Left forelimb (tissue), 1 donor: ENCODE data around the gene PHF20.
A peak's percentile ranks its signal among the peaks of the same experiment; 100 is the strongest.
"Not testable (repeated sequence)": the region's sequence is repeated elsewhere in the genome, so short reads cannot be mapped to it uniquely, and the experiment has no call there.

Experiments
- DNase-seq: peaks from one replicate; pipeline ENCODE4 v3.0.0-alpha.2; 2018; ENCODE audit warnings: low spot score

PHF20 gene

DNA sequence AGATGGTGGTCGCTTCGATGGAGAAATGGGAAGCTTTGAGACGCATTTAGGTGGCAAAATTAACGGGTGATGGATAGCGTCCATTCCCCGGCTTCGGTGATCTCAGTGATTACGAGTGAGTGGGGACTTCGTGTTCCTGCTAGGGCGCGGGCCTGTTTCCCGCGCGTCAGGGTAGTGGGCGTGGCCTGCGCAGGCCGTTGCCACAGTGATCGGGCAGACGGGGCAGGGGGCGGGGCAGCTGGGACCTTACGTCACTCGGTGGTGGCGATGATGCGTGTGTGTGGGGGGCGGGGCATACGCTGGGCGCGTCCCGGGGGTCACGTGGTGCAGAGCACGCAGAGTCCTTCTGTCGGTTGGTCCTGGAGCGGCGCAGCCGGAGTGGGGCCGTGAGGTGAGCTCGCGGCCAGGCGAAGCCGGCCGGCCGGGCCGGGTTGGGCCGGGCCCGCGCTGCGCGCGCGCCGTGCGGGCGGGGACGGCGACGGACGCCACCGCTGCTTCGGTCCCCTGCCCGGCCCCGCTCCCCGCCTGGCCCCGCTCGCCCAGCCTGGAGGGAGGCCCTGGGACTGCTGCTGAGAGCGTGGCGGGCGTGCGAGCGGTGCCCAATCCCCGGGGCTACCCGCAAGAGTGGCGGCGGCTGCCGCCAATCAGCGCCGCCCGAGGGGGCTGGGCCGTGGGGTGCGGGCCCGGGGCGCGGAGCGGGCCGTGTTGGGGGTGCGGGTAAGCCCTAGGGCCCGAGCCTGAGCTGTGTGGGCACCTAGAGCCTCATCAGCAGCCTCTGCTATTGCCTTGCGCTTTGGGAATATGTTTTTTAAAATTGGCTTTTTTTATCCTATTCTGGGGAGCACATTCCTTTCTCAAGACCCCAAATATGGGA, at the start of gene PHF20:
Gene PHF20 (plus strand): TSS at position 327 of the 874 bp plus-strand sequence. CDS start 29,508 bp downstream, outside the sequence.
- DNase-seq = peak; percentile 99

GRCh38 chr20:35723275-35723639, 48.6 kb upstream of the PHF20 start:
- DNase-seq = not testable (repeated sequence)

DNA sequence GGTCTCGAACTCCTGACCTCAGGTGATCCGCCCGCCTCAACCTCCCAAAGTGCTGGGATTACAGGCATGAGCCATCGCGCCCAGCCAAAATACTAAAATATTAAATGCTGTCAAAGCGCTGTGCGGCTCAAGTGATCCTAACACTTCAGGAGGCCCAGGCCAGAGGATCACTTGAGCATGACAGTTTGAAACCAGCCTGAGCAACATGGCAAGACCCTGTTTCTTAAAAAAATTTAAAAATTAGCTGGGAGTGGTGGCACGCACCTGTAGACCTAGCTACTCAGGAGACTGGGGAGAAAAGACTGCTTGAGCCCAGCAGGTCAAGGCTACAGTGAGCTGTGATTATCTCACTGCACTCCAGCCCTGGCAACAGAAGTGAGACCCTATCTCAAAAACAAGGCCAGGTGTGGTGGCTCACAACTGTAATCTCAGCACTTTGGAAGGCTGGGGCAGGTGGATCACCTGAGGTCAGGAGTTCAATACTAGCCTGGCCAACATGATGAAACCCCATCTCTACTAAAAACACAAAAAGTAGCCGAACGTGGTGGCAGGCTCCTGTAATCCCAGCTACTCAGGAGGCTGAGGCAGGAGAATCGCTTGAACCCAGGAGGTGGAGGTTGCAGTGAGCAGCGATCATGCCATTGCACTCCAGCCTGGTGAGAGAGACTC, 48.0 kb upstream of the PHF20 start:
- not testable (repeated sequence) for DNase-seq

DNA sequence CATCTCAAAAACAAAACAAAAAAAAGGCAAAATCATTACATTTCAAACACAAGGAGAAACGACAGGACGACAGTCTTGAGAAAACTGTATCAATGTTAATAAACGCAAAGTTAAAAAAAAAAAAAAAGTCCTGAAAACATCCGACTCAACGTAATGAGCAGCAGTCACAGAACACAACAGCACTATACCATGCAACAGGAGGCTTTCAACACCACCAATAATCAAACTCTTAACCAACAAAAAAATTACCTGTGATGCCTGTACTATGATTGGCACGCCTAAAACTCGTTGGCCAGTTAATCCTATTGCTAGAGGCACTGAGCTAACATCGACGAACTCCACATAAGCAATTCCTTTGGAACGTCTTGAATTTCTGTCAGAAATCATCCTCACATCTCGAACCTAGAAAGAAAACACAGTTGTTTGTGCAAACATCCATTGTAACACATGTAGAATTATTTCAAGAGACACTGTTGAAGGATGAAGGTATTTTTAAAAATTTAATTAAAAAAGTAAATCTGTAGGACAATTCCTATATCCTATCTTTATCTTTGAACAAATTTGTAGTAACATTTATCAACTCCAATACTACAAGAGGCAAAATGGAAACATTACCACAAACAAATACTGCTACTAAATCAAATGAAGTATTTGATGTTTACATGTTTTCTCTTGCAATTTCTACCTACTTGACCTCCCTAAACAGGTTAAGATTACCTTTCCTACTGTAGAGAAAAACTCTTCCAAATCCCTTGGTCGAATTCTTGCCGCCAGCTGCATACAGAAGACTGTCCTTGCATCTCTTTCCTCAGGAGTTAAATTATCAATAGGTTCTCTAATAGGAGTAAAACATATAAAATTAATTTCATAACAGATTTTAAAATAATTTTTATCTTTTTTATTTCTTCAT, 47.2 kb upstream of the PHF20 start:
- DNase-seq = no peak

- no peak for DNase-seq
Observed at GRCh38 chr20:35726842-35727711, 44.7 kb upstream of the PHF20 start.

DNA sequence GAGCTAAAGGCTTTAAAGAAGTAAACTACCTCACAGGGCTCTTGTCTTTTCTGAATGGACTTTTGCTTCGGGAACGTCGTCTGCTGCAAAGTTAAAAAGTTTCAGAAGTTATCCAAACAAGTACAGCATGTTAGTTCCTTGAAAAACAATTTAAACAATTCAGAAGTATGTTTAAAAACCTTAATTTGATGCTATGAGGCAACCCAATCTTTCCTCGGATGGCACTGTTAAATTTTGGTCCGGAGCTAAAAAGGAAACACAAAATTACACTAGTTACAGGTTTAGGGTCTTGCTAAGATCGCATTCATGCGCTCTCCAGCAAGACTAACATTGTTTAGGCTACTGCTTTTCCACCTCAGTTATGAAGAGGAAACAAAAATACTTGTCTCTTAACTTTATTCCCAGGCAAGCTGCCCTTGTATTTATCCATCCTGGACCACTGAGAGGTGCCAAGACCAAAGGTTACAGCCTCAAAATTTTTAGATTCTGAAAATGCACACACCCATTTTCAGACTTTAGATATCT, 42.5 kb upstream of the PHF20 start:
- DNase-seq = no peak

GRCh38 chr20:35729836-35730582, 41.8 kb upstream of the PHF20 start:
- DNase-seq = no peak

GRCh38 chr20:35730583-35731468, 41.0 kb upstream of the PHF20 start:
- DNase-seq = no peak

- no peak for DNase-seq
Observed at GRCh38 chr20:35731469-35731788, 40.4 kb upstream of the PHF20 start.

GRCh38 chr20:35731862-35732643, 39.8 kb upstream of the PHF20 start:
- DNase-seq = no peak

DNA sequence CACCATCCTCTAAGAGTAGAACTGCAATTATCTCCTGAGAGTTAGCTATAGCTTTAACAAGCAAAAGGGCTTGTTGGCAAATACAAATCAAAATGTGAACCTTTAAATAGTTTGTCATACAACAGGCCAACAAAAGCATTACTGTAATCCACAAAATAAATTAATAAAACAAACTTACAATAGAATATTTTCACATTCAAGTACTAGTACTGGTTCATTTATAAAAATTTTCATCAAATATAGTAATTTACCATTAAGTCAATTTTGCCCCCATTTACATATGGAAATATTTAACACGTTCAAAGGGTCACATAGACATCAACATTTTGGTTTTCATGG, 39.2 kb upstream of the PHF20 start:
- DNase-seq = no peak

- no peak for DNase-seq
Observed at GRCh38 chr20:35734374-35734773, 37.4 kb upstream of the PHF20 start.

- no peak for DNase-seq
Observed at GRCh38 chr20:35734777-35735649, 36.8 kb upstream of the PHF20 start.

GRCh38 chr20:35735826-35736470, 35.9 kb upstream of the PHF20 start:
- no peak for DNase-seq

- no peak for DNase-seq
Observed at GRCh38 chr20:35737865-35738333, 33.9 kb upstream of the PHF20 start.

DNA sequence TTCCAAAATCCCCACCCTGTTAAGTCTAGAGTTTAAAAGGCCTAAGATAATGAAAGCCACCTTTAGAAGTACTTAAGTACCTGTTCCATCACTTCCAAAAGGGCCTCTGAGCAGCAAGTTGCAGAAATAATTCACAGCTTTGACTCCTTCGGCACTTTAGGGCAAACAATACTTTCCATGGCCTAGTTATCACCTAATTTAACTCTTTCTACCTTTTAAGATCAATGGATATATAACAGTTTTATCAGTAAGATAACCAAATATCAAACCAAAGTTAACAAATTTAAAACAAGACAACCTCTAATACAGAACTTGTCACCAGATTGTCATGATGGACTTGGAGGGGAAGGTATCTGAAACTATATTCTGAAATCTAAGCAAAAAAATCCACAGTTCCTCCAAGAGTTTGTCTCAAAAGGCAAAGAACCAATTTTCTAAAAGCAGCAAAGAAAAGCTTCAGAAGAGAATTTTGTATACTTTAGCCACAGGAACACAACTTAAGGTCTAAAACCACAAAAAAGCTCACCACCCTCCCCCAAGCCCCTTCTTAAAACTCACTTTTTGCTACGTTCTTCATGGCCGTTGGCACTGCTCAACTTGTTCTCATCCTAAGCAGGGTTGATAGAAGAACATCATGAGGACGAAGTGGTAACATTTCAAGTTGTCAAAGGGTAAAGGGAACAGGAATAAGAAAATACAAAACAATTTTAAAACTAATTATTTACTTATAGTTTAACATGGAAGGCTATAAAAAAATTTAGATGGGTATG, 33.2 kb upstream of the PHF20 start:
- no peak for DNase-seq
